ENCODE measurements around the gene DNAH2.

DNAH2 gene, protein sequence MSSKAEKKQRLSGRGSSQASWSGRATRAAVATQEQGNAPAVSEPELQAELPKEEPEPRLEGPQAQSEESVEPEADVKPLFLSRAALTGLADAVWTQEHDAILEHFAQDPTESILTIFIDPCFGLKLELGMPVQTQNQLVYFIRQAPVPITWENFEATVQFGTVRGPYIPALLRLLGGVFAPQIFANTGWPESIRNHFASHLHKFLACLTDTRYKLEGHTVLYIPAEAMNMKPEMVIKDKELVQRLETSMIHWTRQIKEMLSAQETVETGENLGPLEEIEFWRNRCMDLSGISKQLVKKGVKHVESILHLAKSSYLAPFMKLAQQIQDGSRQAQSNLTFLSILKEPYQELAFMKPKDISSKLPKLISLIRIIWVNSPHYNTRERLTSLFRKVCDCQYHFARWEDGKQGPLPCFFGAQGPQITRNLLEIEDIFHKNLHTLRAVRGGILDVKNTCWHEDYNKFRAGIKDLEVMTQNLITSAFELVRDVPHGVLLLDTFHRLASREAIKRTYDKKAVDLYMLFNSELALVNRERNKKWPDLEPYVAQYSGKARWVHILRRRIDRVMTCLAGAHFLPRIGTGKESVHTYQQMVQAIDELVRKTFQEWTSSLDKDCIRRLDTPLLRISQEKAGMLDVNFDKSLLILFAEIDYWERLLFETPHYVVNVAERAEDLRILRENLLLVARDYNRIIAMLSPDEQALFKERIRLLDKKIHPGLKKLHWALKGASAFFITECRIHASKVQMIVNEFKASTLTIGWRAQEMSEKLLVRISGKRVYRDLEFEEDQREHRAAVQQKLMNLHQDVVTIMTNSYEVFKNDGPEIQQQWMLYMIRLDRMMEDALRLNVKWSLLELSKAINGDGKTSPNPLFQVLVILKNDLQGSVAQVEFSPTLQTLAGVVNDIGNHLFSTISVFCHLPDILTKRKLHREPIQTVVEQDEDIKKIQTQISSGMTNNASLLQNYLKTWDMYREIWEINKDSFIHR (N-terminal part only)

DNA sequence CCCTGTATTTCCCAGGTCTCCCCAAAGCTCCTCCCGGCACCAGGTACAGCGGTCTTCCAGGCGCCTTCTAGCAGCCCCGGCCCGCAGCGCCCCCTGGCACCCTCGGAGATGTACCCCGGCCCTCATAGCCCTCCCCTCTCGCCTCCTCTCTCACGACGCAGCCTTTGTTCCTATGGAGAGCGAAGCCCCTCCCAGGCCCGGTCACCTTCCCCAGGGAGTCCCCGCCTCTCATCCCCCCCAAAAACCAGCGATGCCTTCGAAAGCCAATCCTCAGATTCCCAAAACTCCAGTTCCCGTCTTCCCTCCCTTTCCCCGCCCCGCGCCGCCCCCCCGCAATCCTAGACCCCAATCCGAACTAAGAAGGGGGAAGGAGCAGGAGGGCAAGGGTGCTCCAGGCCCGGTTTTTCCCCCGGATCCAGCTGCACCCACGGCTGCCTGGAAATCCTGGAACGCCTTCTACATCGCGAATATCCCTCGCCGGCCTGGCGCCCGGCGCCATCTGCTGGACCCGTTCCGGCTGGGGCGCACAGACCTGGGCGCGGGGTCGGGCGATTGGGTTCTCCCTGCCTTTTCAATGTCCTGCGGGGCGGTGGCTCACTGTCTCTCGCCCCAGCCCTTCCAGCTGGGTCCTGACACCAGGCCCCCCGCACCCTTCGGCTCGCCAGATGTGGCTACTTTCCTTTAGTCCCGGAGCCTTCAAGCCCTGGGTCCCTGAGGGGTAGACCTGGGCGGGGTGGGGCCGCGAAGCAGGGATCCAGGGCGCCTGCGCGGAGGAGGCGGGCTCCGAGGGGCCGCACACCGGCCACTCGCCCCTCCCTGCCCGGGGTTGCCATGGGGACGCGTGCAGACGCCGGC, at the start of gene DNAH2:
TSS of gene DNAH2 (plus strand) at position 844 of the 855 bp plus-strand sequence. CDS start 1,991 bp downstream, outside the sequence.
- DNase-seq = peak in 1 of 2 experiments; percentile 50

DNA sequence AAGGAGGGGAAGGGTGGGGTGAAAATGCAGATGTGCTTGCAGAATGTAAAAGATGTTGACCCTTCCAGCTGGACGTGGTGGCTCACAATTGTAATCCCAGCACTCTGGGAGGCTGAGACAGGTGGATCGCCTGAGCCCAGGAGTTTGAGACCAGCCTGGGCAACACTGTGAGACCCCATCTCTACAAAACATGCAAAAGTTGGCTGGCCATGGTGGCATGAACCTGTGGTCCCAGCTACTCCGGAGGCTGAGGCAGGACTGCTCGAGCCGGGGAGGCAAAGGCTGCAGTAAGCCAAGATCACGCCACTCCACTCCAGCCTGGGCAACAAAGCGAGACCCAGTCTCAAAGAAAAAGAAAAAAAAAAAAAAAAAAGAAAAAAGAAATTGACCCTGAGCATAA, 49.1 kb upstream of the DNAH2 start:
- no peak for DNase-seq

DNA sequence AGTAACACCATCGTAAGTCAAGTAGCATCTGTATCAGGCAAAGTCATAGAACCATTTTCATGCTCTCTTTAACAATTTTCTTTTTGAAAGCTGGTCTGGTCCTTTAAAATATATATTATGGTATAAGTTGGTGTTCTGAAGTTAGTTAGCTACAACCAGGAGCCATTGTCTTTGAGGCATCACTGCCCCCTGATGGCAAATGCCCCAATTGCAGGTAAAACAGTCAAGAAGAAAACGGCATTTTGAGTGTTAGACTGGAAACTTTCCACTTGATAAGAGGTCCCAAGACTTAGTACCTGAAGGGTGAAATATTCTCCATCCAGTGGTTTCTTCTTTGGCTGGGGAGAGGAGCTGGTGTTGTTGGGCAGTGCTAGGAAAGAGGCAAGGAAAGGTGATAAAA, 44.3 kb upstream of the DNAH2 start:
- peak; percentile 18 to 22 for DNase-seq

DNA sequence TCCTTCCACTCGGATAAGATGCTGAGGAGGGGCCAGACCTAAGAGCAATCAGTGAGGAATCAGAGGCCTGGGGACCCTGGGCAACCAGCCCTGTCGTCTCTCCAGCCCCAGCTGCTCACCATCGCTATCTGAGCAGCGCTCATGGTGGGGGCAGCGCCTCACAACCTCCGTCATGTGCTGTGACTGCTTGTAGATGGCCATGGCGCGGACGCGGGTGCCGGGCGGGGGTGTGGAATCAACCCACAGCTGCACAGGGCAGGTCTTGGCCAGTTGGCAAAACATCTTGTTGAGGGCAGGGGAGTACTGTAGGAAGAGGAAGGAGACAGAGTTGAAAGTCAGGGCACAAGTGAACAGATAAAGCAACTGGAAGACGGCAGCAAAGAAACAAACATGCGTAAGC, 42.6 kb upstream of the DNAH2 start:
- DNase-seq = no peak

DNA sequence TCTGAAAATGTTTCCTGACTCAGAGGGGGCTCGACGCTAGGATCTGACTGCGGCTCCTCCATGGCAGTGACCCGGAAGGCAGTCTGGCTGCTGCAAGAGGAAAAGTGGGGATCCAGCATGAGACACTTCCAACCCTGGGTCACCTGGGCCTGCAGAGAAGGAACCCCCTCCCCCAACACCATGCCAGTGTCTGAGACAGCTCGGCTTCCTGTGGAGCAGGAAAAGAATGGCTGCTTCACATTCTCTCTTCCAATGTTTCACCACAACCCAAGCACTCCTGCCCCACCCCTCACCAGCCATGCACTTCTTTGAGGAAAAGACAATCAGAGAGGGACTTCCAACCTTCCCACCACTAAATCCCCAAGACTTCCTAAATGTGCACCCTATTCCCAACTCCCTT, 41.0 kb upstream of the DNAH2 start:
- no peak for DNase-seq

DNA sequence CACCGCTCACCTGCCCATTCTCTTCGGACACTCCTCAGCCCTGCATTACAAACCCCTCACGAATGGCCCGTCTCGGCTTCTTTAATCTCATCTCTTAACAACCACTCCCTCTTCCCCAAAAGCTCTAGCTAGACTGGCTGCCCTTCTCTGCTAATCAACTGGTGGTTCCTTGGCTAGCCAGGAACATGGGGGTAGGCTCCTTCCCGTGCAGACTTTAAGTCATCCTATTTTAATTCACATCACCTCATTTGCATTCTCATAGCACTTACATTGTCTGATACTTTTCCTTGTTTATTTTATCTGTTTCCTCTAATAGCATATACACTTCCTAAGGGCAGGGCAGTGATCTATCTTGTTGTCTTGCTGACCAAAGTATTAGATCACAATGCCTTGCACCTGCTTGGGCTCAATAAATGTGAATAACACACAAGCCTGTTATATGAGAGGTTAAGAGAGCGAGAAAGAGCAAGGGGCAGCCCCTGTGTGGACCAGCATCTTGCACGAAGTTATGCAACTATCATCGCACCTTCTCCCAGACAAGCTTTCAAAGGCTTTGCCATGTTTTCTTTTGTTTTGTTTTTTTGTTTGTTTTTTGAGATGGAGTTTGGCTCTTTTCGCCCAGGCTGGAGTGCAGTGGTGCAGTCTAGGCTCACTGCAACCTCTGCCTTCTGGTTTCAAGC, 40.0 kb upstream of the DNAH2 start:
- DNase-seq = no peak

DNA sequence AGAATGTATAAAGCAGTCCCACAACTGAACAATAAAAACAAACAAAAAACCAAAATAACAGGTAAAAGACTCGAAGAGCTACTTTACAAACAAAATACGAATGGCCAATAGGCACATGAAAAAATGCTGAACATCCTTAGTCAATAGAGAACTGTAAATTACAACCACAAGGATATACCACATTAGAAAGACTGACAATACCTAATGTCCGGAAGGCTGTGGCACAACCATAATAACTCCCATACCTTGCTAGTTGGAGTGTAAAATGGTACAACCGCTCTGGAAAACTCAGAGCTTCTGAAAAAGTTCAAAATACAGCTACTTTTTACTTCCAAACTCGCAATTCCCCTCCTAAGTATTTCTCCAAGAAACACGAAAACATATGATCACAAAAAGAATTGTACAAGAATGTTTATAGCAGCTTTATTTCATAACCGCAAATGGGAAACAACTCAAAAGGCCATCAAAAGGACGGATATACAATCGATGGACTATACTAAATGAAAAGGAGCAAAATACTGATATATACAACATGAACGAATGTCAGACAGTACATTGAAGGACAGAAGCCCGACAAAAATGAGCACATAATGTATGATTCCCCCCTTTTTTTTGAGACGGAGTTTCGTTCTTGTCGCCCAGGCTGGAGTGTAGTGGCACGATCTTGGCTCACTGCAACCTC, 32.6 kb upstream of the DNAH2 start:
- DNase-seq = no peak

DNA sequence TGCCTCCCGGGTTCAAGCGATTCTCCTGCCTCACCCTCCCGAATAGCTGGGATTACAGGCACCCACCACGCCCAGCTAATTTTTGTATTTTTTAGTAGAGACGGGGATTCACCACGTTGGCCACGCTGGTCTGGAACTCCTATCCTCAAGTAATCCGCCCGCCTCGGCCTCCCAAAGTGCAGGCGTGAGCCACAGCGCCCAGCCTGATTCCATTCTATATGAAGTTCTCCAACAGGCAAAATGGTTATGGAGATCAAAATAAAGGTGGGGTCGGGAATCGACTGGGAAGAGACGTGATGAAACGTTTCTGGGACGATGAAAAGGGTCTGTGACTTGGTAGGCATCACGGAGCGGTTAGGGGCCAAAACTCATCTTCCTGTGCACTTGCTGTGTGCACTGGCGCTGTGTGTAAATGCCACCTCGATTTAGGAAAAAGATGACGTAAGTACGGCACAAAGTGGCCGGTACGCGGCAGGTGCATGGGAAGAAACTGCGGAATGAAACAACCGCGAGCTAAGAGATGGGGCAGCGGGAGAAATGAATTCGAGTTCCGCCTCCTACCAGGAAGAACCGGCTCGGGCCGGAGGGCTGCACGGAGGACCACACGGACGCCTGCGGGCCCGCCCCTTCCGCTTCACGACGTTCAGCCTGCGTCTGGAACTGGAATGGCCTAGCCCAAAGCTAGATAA, 31.9 kb upstream of the DNAH2 start:
- DNase-seq = peak; percentile 82 to 83

DNA sequence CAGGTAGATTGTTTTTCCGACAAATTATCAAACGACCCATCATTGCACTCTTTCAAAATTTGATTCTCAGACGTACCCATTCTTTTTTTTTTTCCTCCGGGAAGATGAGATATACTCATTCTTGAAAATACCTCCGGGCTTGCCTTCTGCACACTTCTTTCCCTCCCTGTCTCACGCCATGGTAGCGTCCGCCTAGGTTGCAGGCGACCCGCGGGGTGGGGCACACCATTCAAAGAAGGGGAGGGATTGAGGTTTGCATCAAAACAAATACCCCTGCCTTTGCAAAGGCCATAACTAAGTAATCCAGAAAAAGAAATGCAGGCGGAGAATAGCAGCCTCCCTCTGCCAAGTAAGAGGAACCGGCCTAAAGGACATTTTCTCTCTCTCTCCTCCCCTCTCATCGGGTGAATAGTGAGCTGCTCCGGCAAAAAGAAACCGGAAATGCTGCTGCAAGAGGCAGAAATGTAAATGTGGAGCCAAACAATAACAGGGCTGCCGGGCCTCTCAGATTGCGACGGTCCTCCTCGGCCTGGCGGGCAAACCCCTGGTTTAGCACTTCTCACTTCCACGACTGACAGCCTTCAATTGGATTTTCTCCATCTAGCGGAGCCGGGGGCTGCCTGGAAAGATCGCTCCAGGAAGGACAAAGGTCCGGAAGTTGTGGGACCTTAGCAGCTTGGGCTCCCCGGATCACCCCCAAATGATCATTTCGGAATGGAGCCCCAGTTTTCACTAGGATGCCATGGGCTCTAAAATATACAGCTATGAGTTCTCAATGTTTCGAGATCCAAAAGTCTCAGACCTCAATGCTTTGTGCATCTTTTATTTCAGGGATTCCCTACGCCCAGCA, 31.1 kb upstream of the DNAH2 start:
- peak; percentile 67 to 72 for DNase-seq

DNA sequence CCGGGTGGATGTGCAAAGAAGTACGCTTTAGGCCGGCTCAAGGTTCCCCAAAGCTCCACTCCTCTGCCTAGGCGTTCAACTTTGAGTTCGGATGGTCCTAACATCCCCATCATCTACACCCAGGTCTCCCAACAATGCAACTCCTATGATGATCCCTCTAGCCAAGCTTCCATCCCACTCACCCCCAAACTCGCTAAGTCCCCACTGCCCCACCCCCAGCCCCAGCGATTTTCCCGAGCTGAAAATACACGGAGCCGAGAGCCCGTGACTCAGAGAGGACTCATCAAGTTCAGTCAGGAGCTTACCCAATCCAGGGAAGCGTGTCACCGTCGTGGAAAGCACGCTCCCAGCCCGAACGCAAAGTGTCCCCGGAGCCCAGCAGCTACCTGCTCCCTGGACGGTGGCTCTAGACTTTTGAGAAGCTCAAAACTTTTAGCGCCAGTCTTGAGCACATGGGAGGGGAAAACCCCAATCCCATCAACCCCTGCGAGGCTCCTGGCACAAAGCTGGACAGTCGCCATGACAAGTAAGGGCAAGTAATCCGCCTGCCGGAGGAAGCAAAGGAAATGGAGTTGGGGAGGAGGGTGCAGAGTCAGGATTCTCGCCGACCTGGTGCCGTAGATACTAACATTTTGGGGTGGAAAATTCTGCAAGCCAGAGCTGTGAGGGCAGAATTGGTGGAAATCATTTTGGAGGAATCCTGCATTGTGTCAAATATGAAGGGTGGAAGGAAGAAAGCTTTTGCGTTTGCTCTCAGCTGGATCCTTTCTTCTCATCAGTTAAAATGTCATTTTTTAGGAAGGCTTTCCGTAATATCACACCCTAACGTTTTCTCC, 30.3 kb upstream of the DNAH2 start, which contains the start of gene TP53:
TSS of gene TP53 (minus strand) at position 419 of the 836 bp plus-strand sequence. CDS start 10,896 bp downstream, outside the sequence.
- DNase-seq = peak; percentile 73 to 87

DNA sequence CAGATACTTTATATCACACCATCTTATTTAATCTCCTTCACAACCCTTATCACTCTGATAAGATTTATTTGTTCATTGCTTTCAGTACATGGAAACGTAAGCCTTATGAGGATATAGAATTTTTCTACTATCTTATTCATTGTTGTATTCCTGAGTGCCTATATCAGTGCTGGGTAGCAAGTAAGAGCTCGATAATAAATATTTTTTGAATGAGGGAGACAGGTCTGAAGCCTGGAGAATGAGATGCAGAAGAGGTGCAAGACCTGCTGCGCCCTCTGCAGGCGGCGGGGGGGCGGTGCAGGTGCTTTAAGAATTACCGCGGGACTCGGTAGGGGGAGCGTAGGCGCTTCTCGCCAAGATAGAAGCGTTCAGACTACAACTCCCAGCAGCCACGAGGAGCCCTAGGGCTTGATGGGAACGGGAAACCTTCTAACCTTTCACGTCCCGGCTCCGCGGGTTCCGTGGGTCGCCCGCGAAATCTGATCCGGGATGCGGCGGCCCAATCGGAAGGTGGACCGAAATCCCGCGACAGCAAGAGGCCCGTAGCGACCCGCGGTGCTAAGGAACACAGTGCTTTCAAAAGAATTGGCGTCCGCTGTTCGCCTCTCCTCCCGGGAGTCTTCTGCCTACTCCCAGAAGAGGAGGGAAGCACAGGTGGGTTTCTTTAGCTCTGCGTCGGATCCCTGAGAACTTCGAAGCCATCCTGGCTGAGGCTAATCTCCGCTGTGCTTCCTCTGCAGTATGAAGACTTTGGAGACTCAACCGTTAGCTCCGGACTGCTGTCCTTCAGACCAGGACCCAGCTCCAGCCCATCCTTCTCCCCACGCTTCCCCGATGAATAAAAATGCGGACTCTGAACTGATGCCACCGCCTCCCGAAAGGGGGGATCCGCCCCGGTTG, 29.4 kb upstream of the DNAH2 start, which contains the start of gene WRAP53:
TSS of gene WRAP53 (plus strand) at position 570 of the 900 bp plus-strand sequence. CDS start at position 742, 172 bp downstream.
- peak; percentile 93 to 94 for DNase-seq

DNA sequence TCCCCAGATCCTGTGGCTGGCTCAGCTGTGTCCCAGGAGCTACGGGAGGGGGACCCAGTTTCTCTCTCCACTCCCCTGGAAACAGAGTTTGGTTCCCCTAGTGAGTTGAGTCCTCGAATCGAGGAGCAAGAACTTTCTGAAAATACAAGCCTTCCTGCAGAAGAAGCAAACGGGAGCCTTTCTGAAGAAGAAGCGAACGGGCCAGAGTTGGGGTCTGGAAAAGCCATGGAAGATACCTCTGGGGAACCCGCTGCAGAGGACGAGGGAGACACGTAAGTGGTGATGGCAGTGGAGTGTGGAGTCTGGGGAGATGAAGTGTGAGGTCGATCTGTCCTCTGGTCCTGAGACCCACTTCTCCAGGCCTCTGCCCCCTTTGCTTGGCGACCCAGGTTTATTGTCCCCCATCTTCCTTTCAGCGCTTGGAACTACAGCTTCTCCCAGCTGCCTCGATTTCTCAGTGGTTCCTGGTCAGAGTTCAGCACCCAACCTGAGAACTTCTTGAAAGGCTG, 28.7 kb upstream of the DNAH2 start:
- no peak for DNase-seq

DNA sequence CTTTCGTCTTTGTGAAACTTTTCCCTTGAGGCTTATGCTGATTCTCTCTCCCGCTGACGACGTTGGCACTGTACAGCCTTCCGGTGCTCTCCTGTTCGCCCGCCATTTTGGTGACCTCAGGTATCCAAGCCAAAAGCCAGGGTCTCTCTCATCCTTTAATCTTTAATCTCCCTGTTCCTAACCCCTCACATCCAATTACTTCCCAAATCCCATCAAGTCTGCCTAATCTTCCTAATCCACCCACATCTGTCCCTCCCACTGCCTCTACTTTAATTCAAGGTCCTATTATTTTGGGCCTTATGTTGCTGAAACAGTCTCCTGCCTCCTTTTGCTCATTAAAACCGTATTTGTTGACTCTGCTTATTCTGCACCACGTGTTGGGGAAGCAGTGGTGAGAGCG, 22.0 kb upstream of the DNAH2 start:
- DNase-seq = no peak

DNA sequence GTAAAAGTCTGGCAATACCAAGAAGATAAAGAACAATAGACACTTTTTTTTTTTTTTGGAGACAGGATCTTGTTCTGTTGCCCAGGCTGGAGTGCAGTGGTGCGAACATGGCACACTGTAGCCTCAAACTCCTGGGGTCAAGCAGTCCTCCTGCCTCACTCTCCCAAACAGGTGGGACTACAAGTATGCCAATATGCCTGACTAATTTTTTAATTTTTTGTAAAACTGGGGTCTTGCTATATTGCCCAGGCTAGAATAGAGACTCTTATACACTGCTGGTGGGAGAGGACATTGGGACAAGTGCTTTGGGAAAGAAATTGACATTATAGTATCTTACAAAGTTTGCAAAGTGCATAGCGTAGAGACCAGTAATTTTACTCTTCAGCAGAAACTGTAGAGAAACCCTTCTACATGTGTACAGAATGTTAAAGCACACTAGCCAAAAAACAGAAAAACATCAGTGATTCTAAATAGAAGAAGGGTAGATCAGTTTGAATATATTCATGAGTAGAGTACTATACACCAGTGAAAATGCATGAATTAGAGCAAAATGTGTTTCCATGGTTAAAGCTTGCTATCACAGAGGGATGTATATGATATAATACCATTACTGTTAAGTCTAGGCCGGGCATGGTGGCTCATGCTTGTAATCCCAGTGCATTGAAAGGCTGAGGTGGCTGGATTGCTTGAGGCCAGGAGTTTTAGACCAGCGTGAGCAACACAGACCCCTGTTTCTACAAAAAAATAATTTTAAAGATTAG, 19.5 kb upstream of the DNAH2 start:
- no peak for DNase-seq

DNA sequence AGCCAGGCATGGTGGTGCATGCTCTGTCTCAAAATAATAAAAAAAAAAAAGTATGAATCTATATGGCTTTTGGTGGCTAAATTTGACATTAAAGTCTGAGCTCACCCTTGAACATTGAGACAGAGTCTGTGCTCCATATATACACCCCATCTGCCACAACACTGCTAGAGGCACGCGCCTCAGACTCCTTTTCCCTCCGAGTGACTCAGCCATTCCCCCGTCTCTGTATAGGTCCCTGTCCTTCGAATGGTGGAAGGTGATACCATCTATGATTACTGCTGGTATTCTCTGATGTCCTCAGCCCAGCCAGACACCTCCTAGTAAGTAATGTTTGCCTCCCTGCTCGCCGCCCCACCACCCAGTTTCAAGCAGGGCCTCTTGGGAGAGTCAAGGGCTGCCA, 17.0 kb upstream of the DNAH2 start:
- DNase-seq = no peak

DNA sequence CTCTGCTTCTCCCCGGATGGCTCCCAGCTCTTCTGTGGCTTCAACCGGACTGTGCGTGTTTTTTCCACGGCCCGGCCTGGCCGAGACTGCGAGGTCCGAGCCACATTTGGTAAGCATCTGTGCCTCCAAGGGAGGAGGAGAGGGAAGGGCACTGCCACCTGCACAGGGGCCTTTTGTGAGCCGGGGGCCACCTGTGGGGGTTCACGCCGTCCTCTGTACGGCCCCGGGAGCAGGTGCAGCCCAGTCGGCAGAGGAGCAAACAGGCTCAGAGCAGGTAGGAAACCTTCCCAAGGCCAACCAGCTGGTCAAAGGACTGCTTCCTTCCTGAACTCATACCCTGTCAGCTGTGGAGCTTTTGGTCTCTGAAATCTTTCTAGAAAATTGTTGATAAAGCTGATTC, 15.9 kb upstream of the DNAH2 start:
- DNase-seq = no peak
